Measurements from ENCODE around the gene COL27A1. TPM values are rescaled to one million over a fixed set of nuclear protein-coding genes. Genes with fewer than 3 reads are reported as not detected.

Gene COL27A1
- total RNA-seq, 1 experiment from 2014 or later = 12.0 TPM

DNA sequence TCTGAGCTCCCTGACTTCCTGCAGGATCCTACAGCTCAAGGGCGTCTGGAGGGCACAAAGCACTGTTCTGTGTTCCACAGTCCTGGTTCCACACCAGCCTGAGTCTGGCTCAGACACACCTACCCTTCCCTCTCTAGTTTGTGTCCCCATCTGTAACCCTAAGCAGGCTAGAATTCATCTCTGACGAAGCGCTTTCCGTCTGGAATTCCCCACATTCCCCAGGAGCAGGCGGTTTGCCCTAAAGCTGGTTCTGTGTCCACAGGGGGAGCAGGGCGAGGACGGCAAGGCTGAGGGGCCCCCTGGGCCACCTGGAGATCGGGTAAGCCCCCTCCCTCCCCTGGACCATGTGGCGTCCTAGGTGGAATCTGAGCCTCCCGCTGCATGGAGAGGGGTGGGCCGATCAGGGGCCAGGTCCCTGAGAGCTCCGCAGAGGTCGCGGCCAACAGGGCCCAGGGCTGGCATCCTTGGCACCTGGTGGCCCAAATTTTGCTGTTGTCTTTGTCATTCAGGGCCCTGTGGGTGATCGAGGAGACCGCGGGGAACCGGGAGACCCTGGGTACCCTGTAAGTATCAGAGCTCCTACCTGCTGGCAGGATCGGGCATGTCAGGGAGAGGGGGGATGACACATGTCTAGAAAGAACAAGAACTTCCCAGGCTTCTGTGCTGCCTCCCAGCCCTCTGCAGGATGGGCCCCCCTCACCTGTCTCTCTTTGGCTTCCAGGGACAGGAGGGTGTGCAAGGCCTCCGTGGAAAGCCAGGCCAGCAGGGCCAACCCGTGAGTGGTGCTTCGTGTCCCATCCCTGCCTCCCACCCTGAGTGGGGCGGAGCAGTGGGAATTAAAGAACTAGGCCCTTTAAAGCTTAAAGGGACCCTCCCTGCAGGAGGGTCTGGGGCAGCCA lies 133.1 kb downstream of the COL27A1 start:
- Histone ChIP-seq H2AFZ (ENCODE audit: low read depth, low read length, poor library complexity, severe bottlenecking) (no peak overlapping the region), H3K36me3 (ENCODE audit: control insufficient read depth in 1 of 2, insufficient read depth in 2 of 2, low read length in 2 of 2) (no peaks in the 10 kb centered on the region), H3K4me2 (ENCODE audit: low read length) (no peak overlapping the region), H4K20me1 (ENCODE audit: insufficient read depth) (no peaks in the 10 kb centered on the region), H3K79me2 (ENCODE audit: insufficient read depth, low read length) (no peaks in the 10 kb centered on the region), H3K9me3 (ENCODE audit: control insufficient read depth in 1 of 2, insufficient read depth in 1 of 2, low read depth in 1 of 2, low read length in 2 of 2) (no peaks in the 10 kb centered on the region), H3K4me1 (ENCODE audit: control insufficient read depth in 1 of 2, insufficient read depth in 2 of 2, low read length in 2 of 2) (no peaks in the 10 kb centered on the region), H3K27me3 (ENCODE audit: insufficient read depth, low read length) (no peaks in the 10 kb centered on the region), H3K4me3 (replicated peaks in 1 of 2; ENCODE audit: low read depth in 1 of 2, low read length in 2 of 2) (no peak overlapping the region), H3K9me2 (ENCODE audit: insufficient read depth) (no peaks in the 10 kb centered on the region), H3K27ac (ENCODE audit: low read depth, low read length) (no peak overlapping the region), H3K9ac (ENCODE audit: low read length) (no peak overlapping the region)
- no TSS peak for BruUV-seq (replicated peaks)
- RAD21 ChIA-PET (ENCODE audit: low non-redundant PET in 1 of 2, low total read pairs in 2 of 2, uncharacterized antibody in 2 of 2, unreplicated experiment in 2 of 2) = no interaction called here
- CTCF ChIA-PET = interaction anchor here (1.4 to 1.5 kb wide), 2 partner anchors 180 to 206 kb away, joined by 5 to 9 read pairs; no protein-coding TSS in a partner anchor
- DNase-seq (ENCODE audit: low read depth, low spot score) (no peak), ATAC-seq (no peak)
- POLR2A ChIA-PET = no interaction called here
- no peak for TF ChIP-seq ZFX (IDR thresholded peaks at IDR 0.05)
- no peak for TF ChIP-seq JUND (IDR thresholded peaks at IDR 0.05)
- no peak for TF ChIP-seq POLR2A (IDR thresholded peaks at IDR 0.05; ENCODE audit: borderline replicate concordance, extremely low read depth, insufficient read depth, insufficient read length)
- no peak for TF ChIP-seq ZBTB33 (IDR thresholded peaks at IDR 0.05; ENCODE audit: extremely low read depth, insufficient replicate concordance, low read length)
- TF ChIP-seq EZH2phosphoT487 (IDR thresholded peaks at IDR 0.05; ENCODE audit: borderline replicate concordance) = no peak
- TF ChIP-seq MAX (IDR thresholded peaks at IDR 0.05) = no peak
- no peak for TF ChIP-seq ZNF274 (IDR thresholded peaks at IDR 0.05; ENCODE audit: low read depth, low read length)
- TF ChIP-seq EGR1 (IDR thresholded peaks at IDR 0.05; ENCODE audit: low read depth) = no peak
- no peak for TF ChIP-seq CEBPB (IDR thresholded peaks at IDR 0.05; ENCODE audit: low read depth)
- TF ChIP-seq SIN3A (IDR thresholded peaks at IDR 0.05; ENCODE audit: low read depth) = no peak
- no peak for TF ChIP-seq RAD21 (IDR thresholded peaks at IDR 0.05; ENCODE audit: low read depth)
- no peak for TF ChIP-seq SRF (IDR thresholded peaks at IDR 0.05; ENCODE audit: low read depth)
- intact Hi-C loops (cut with micrococcal nuclease) = no loop called here

Data from HCT116 (cell line).